Measurements from ENCODE around the gene DHX36. TPM values are rescaled to one million over a fixed set of nuclear protein-coding genes. Genes with fewer than 3 reads are reported as not detected.

The DHX36 gene
- total RNA-seq, 1 experiment from 2014 or later: 34.5 TPM

GRCh38 chr3:154274348-154274747 lies 49.9 kb downstream of the DHX36 start:
- no peak overlapping the region for H3K4me3 ChIP-seq (ENCODE audit: low read length)
- H3F3A ChIP-seq (ENCODE audit: low read length, unreplicated experiment): no peaks in the 10 kb centered on the region
- H3K27me3 ChIP-seq (ENCODE audit: low read length): no peaks in the 10 kb centered on the region
- H3K4me2 ChIP-seq (ENCODE audit: low read length): no peak overlapping the region
- ChIA-PET CTCF (no interaction called here), POLR2A (ENCODE audit: unreplicated experiment) (no interaction called here)
- H3K36me3 ChIP-seq (ENCODE audit: low read depth, low read length): peaks cover 68% of the 10 kb centered on the region
- H3K9me3 ChIP-seq (ENCODE audit: low read length): no peaks in the 10 kb centered on the region
- ATAC-seq (no peak), DNase-seq (no peak)
- TF ChIP-seq EZH2phosphoT487 (IDR thresholded peaks at IDR 0.05; ENCODE audit: borderline replicate concordance, low read length) (no peak), CTCF (conservative IDR thresholded peaks at IDR 0.05; ENCODE audit: low read depth, low read length) (no peak), EZH2 (IDR thresholded peaks at IDR 0.05; ENCODE audit: low read length, unreplicated experiment) (no peak)
- H3K9ac ChIP-seq (ENCODE audit: low read length): no peak overlapping the region
- H3K9me2 ChIP-seq (replicated peaks; ENCODE audit: low read length): no peaks in the 10 kb centered on the region
- no peaks in the 10 kb centered on the region for H3K79me2 ChIP-seq (ENCODE audit: low read length)
- intact Hi-C loops (cut with micrococcal nuclease): no loop called here
- no peaks in the 10 kb centered on the region for H4K20me1 ChIP-seq (ENCODE audit: low read length)
- no peak overlapping the region for H2AFZ ChIP-seq (ENCODE audit: low read length)
- no peak overlapping the region for H3K27ac ChIP-seq (ENCODE audit: low read length)
- BruUV-seq (replicated peaks): no TSS peak
- H3K4me1 ChIP-seq (ENCODE audit: insufficient read depth, low read length): no peaks in the 10 kb centered on the region

- Histone ChIP-seq H3K4me3 (ENCODE audit: low read length) (no peak overlapping the region), H3K9ac (ENCODE audit: low read length) (no peak overlapping the region), H3K4me2 (ENCODE audit: low read length) (no peak overlapping the region), H3K27me3 (ENCODE audit: low read length) (no peaks in the 10 kb centered on the region), H3K9me2 (replicated peaks; ENCODE audit: low read length) (no peaks in the 10 kb centered on the region), H4K20me1 (ENCODE audit: low read length) (no peaks in the 10 kb centered on the region), H3K27ac (ENCODE audit: low read length) (no peak overlapping the region), H2AFZ (ENCODE audit: low read length) (no peak overlapping the region), H3K4me1 (ENCODE audit: insufficient read depth, low read length) (no peaks in the 10 kb centered on the region), H3K79me2 (ENCODE audit: low read length) (no peaks in the 10 kb centered on the region), H3K9me3 (ENCODE audit: low read length) (no peaks in the 10 kb centered on the region), H3F3A (ENCODE audit: low read length, unreplicated experiment) (no peaks in the 10 kb centered on the region), H3K36me3 (ENCODE audit: low read depth, low read length) (peaks cover 60% of the 10 kb centered on the region)
- DNase-seq: no peak
- BruUV-seq (replicated peaks): no TSS peak
- TF ChIP-seq EZH2 (IDR thresholded peaks at IDR 0.05; ENCODE audit: low read length, unreplicated experiment): no peak
- no peak for TF ChIP-seq CTCF (conservative IDR thresholded peaks at IDR 0.05; ENCODE audit: low read depth, low read length)
- no peak for TF ChIP-seq EZH2phosphoT487 (IDR thresholded peaks at IDR 0.05; ENCODE audit: borderline replicate concordance, low read length)
- intact Hi-C loops (cut with micrococcal nuclease): no loop called here
- no peak for ATAC-seq
- POLR2A ChIA-PET (ENCODE audit: unreplicated experiment): no interaction called here
- CTCF ChIA-PET: no interaction called here
These were observed 50.9 kb downstream of the DHX36 start for GRCh38 chr3:154273381-154273780.

- Histone ChIP-seq H3K27me3 (ENCODE audit: low read length) (no peaks in the 10 kb centered on the region), H3K4me2 (ENCODE audit: low read length) (no peak overlapping the region), H3K4me3 (ENCODE audit: low read length) (no peak overlapping the region), H3K36me3 (ENCODE audit: low read depth, low read length) (peaks cover 3% of the 10 kb centered on the region; the same call in 1 of the 2 replicates), H3K79me2 (ENCODE audit: low read length) (no peaks in the 10 kb centered on the region), H3F3A (ENCODE audit: low read length, unreplicated experiment) (no peaks in the 10 kb centered on the region), H3K4me1 (ENCODE audit: insufficient read depth, low read length) (no peaks in the 10 kb centered on the region), H4K20me1 (ENCODE audit: low read length) (no peaks in the 10 kb centered on the region), H3K27ac (ENCODE audit: low read length) (no peak overlapping the region), H3K9ac (ENCODE audit: low read length) (no peak overlapping the region), H3K9me3 (ENCODE audit: low read length) (no peaks in the 10 kb centered on the region), H2AFZ (ENCODE audit: low read length) (no peak overlapping the region), H3K9me2 (replicated peaks; ENCODE audit: low read length) (no peaks in the 10 kb centered on the region)
- no TSS peak for BruUV-seq (replicated peaks)
- CTCF ChIA-PET: interaction anchor here (0.7 to 1.1 kb wide), 2 partner anchors 133 to 266 kb away, joined by 3 to 10 read pairs; partner anchors contain the start of gene ARHGEF26
- TF ChIP-seq EZH2 (IDR thresholded peaks at IDR 0.05; ENCODE audit: low read length, unreplicated experiment) (no peak), EZH2phosphoT487 (IDR thresholded peaks at IDR 0.05; ENCODE audit: borderline replicate concordance, low read length) (no peak), CTCF (conservative IDR thresholded peaks at IDR 0.05; ENCODE audit: low read depth, low read length) (no peak)
- intact Hi-C loops (cut with micrococcal nuclease): loop anchor here (10.0 kb wide), 1 partner anchor 130 kb away; the partner anchor contains the start of gene ARHGEF26
- POLR2A ChIA-PET (ENCODE audit: unreplicated experiment): interaction anchor here (0.6 kb wide), 1 partner anchor 157 kb away, joined by 3 read pairs; no protein-coding TSS in a partner anchor
- DNase-seq (no peak), ATAC-seq (no peak)
These were observed 69.8 kb downstream of the DHX36 start for GRCh38 chr3:154254527-154254926.
